NB4 (cell line): ENCODE measurements around the gene NCK2.

Experiments
- TF ChIP-seq, protein P1 (sequence below): IDR thresholded peaks from one replicate; pipeline ENCODE4 v1.5.1; 2012; ENCODE audit warnings: low read depth, low read length
- TF ChIP-seq, protein P2 (sequence below): IDR thresholded peaks from 2 replicates; pipeline ENCODE4 v1.6.1; 2011; ENCODE audit warnings: low read depth, low read length

DNA sequence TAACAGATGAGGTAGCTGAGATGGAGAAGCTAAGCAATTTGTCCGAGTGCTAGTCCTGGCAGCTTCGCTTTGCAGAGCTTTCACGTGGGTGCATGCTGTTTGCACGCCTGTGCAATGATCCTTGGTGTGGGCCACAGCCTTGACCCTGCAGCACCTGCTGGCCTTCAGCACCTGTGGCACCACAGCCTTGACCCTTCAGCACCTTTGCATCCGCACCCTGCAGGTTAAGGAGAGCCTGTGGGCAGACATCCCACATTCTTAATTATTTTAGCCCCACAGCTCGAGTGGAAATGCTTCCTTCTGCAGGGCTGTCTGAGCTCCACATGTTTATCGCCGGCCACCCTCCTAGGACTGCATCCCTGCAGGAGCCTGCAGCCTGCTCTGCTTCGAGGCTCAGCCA is 19.3 kb downstream of the NCK2 start:
- TF ChIP-seq, protein P1, sequence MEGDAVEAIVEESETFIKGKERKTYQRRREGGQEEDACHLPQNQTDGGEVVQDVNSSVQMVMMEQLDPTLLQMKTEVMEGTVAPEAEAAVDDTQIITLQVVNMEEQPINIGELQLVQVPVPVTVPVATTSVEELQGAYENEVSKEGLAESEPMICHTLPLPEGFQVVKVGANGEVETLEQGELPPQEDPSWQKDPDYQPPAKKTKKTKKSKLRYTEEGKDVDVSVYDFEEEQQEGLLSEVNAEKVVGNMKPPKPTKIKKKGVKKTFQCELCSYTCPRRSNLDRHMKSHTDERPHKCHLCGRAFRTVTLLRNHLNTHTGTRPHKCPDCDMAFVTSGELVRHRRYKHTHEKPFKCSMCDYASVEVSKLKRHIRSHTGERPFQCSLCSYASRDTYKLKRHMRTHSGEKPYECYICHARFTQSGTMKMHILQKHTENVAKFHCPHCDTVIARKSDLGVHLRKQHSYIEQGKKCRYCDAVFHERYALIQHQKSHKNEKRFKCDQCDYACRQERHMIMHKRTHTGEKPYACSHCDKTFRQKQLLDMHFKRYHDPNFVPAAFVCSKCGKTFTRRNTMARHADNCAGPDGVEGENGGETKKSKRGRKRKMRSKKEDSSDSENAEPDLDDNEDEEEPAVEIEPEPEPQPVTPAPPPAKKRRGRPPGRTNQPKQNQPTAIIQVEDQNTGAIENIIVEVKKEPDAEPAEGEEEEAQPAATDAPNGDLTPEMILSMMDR, result no peak
- TF ChIP-seq, protein P2, sequence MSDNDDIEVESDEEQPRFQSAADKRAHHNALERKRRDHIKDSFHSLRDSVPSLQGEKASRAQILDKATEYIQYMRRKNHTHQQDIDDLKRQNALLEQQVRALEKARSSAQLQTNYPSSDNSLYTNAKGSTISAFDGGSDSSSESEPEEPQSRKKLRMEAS, result no peak
